HG03342 (cell line): ENCODE measurements around the gene NTNG2.
"Not testable (repeated sequence)": the region's sequence is repeated elsewhere in the genome, so short reads cannot be mapped to it uniquely, and the experiment has no call there.

Source experiments
- ATAC-seq: cut with Tn5 transposase; IDR thresholded peaks from one replicate; pipeline ENCODE4 v1.9.1; 2021; ENCODE audit warnings: mild to moderate bottlenecking, moderate library complexity; ENCODE audit not compliant: unreplicated experiment

Gene NTNG2

GRCh38 chr9:132247942-132248341 lies 86.1 kb downstream of the NTNG2 start:
- no peak for ATAC-seq

- ATAC-seq, result no peak
Measured at GRCh38 chr9:132249123-132249522, 87.3 kb downstream of the NTNG2 start.

- ATAC-seq, result no peak
Measured at GRCh38 chr9:132249690-132250089, 87.8 kb downstream of the NTNG2 start.

GRCh38 chr9:132250324-132251262 lies 88.7 kb downstream of the NTNG2 start:
- ATAC-seq, result no peak

GRCh38 chr9:132260846-132261245 lies 99.0 kb downstream of the NTNG2 start:
- ATAC-seq, result no peak

GRCh38 chr9:132266017-132266416 lies 104.2 kb downstream of the NTNG2 start:
- no peak for ATAC-seq

GRCh38 chr9:132267660-132268059 lies 105.8 kb downstream of the NTNG2 start:
- ATAC-seq, result no peak

GRCh38 chr9:132268725-132269352 lies 107.0 kb downstream of the NTNG2 start:
- ATAC-seq, result no peak

GRCh38 chr9:132269704-132270516 lies 108.1 kb downstream of the NTNG2 start:
- ATAC-seq, result not testable (repeated sequence)

- no peak for ATAC-seq
Measured at GRCh38 chr9:132274861-132275260, 113.0 kb downstream of the NTNG2 start.

- no peak for ATAC-seq
Measured at GRCh38 chr9:132283165-132283564, 121.3 kb downstream of the NTNG2 start.

- ATAC-seq, result no peak
Measured at GRCh38 chr9:132283863-132284262, 122.0 kb downstream of the NTNG2 start.

GRCh38 chr9:132287256-132287760 lies 125.5 kb downstream of the NTNG2 start:
- no peak for ATAC-seq

- no peak for ATAC-seq
Measured at GRCh38 chr9:132288361-132288760, 126.5 kb downstream of the NTNG2 start.

- ATAC-seq, result no peak
Measured at GRCh38 chr9:132288966-132289365, 127.1 kb downstream of the NTNG2 start.

- no peak for ATAC-seq
Measured at GRCh38 chr9:132293145-132293721, 131.4 kb downstream of the NTNG2 start.
